H1 (cell line): ENCODE results near the gene C22orf31. TPM values are rescaled to one million over a fixed set of nuclear protein-coding genes. Genes with fewer than 3 reads are reported as not detected.

ENCODE experiments used
- CTCF ChIA-PET: fragments of 300-600 bp; sonication (Branson Sonifier 250); formaldehyde crosslinking; loops from one replicate; lab custom pipeline; 2021; ENCODE audit not compliant: partially characterized antibody; lab: Charles Lee
- POLR2A ChIA-PET: fragments of 300-600 bp; sonication (Branson Sonifier 250); formaldehyde crosslinking; loops from one replicate; lab custom pipeline; 2021; ENCODE audit warnings: inconsistent platforms; ENCODE audit not compliant: partially characterized antibody; lab: Charles Lee
- DNase-seq, 2 experiments: peaks; one replicate each; pipeline versions ENCODE4 v3.0.0 to v3.0.0-alpha.2; 2010 to 2022; ENCODE audit warnings: low spot score in 2 of 2, low read depth in 1 of 2, mixed read lengths in 1 of 2
- FAIRE-seq: peaks from 2 replicates; lab custom pipeline; 2011; peaks lifted over from hg19 to GRCh38; lab: Jason Lieb, UNC
- H2AFZ ChIP-seq: 2 replicates; pipeline ENCODE4 v1.8.1; 2012; ENCODE audit warnings: low read length, inconsistent platforms
- H2AK5ac ChIP-seq: 2 replicates; pipeline ENCODE4 v1.6.1; 2013; ENCODE audit warnings: low read depth, low read length
- H2BK120ac ChIP-seq: replicated peaks from 2 replicates; pipeline ENCODE3; 2013; ENCODE audit warnings: low read depth, low read length, inconsistent platforms
- H2BK12ac ChIP-seq: 2 replicates; pipeline ENCODE4 v1.6.1; 2013; ENCODE audit warnings: low read depth, low read length
- H2BK15ac ChIP-seq: 2 replicates; pipeline ENCODE4 v1.6.1; 2013; ENCODE audit warnings: low read length
- H2BK20ac ChIP-seq: 2 replicates; pipeline ENCODE4 v1.6.1; 2013; ENCODE audit warnings: low read length
- H2BK5ac ChIP-seq: 2 replicates; pipeline ENCODE4 v1.6.1; 2013; ENCODE audit warnings: low read depth, low read length
- H3K14ac ChIP-seq: 2 replicates; pipeline ENCODE4 v1.6.1; 2013; ENCODE audit warnings: inconsistent platforms; ENCODE audit not compliant: insufficient read length
- H3K18ac ChIP-seq: 2 replicates; pipeline ENCODE4 v1.6.1; 2013; ENCODE audit warnings: low read length; ENCODE audit errors: extremely low read depth
- H3K23ac ChIP-seq: 2 replicates; pipeline ENCODE4 v1.6.1; 2013; ENCODE audit warnings: inconsistent platforms; ENCODE audit not compliant: insufficient read length
- H3K23me2 ChIP-seq: 2 replicates; pipeline ENCODE4 v1.6.1; 2013; ENCODE audit warnings: low read depth, low read length
- H3K27ac ChIP-seq: 2 replicates; pipeline ENCODE4 v1.6.1; 2011; ENCODE audit warnings: low read depth, low read length, inconsistent platforms
- H3K27me3 ChIP-seq, 4 experiments: replicated peaks in 1 of 4; 1 replicate in 1 of 4; 2 replicates in 3 of 4; pipeline versions ENCODE4 v1.6.1 to v1.8.1; 2011 to 2013; ENCODE audit warnings: low read length in 3 of 4, mild to moderate bottlenecking in 3 of 4, inconsistent platforms in 2 of 4, mixed read lengths in 2 of 4, moderate library complexity in 1 of 4; ENCODE audit not compliant: control insufficient read depth in 3 of 4, insufficient read depth in 3 of 4; ENCODE audit errors: extremely low read depth in 1 of 4
- H3K36me3 ChIP-seq, 4 experiments: 2 replicates each; pipeline versions ENCODE4 v1.6.1 to v1.8.1; 2011 to 2013; ENCODE audit warnings: mild to moderate bottlenecking in 4 of 4, low read length in 3 of 4, moderate library complexity in 2 of 4, control low read depth in 1 of 4, inconsistent platforms in 1 of 4; ENCODE audit not compliant: insufficient read depth in 4 of 4, control insufficient read depth in 2 of 4
- H3K4ac ChIP-seq: replicated peaks from 2 replicates; pipeline ENCODE3; 2013; ENCODE audit warnings: low read length, low read depth, mixed read lengths, inconsistent platforms; ENCODE audit not compliant: insufficient read length
- H3K4me1 ChIP-seq, 4 experiments: replicated peaks in 1 of 4; 1 replicate in 1 of 4; 2 replicates in 3 of 4; pipeline versions ENCODE4 v1.6.1 to v1.8.1; 2011 to 2013; ENCODE audit warnings: low read length in 3 of 4, inconsistent platforms in 2 of 4, mixed read lengths in 1 of 4; ENCODE audit not compliant: insufficient read depth in 4 of 4, control insufficient read depth in 3 of 4
- H3K4me2 ChIP-seq, 2 experiments: 2 replicates each; pipeline versions ENCODE4 v1.6.1 to v1.8.1; 2011 to 2013; ENCODE audit warnings: low read depth in 2 of 2, low read length in 2 of 2, control low read depth in 1 of 2, inconsistent platforms in 1 of 2, mild to moderate bottlenecking in 1 of 2; ENCODE audit not compliant: insufficient read depth in 1 of 2
- H3K4me3 ChIP-seq, 4 experiments: fragments of 200-600, 300-600 bp in 1 of 4; sonication (generic), shearing (Covaris generic), sonication (Bioruptor Twin) in 1 of 4; 2 replicates each; pipeline versions ENCODE4 v1.5.1 to v1.8.1; 2011 to 2016; ENCODE audit warnings: low read length in 4 of 4, low read depth in 3 of 4, control low read depth in 2 of 4, inconsistent platforms in 2 of 4, mild to moderate bottlenecking in 2 of 4, mixed read lengths in 1 of 4, moderate library complexity in 1 of 4; ENCODE audit not compliant: insufficient read depth in 2 of 4; ENCODE audit errors: extremely low read depth in 1 of 4
- H3K56ac ChIP-seq: replicated peaks from 2 replicates; pipeline ENCODE3; 2013; ENCODE audit warnings: low read depth, mild to moderate bottlenecking, mixed read lengths, low read length, inconsistent platforms; ENCODE audit not compliant: insufficient read length
- H3K79me1 ChIP-seq: 2 replicates; pipeline ENCODE4 v1.6.1; 2013; ENCODE audit warnings: low read depth, low read length, control low read depth
- H3K79me2 ChIP-seq, 2 experiments: 2 replicates each; pipeline versions ENCODE4 v1.6.1 to v1.8.1; 2012 to 2013; ENCODE audit warnings: low read length in 2 of 2, mild to moderate bottlenecking in 2 of 2, inconsistent platforms in 1 of 2; ENCODE audit not compliant: insufficient read depth in 2 of 2, control insufficient read depth in 1 of 2
- H3K9ac ChIP-seq, 4 experiments: replicated peaks in 1 of 4; 1 replicate in 1 of 4; 2 replicates in 3 of 4; pipeline versions ENCODE4 v1.6.1 to v1.8.1; 2011 to 2013; ENCODE audit warnings: low read depth in 3 of 4, low read length in 3 of 4, control low read depth in 2 of 4, mild to moderate bottlenecking in 2 of 4, moderate library complexity in 2 of 4, inconsistent platforms in 1 of 4; ENCODE audit errors: extremely low read depth in 1 of 4
- H3K9me3 ChIP-seq, 2 experiments: 2 replicates each; pipeline versions ENCODE4 v1.6.1 to v1.8.1; 2012 to 2013; ENCODE audit warnings: mild to moderate bottlenecking in 2 of 2, moderate library complexity in 2 of 2, control low read depth in 1 of 2, inconsistent platforms in 1 of 2, low read depth in 1 of 2, low read length in 1 of 2, mixed read lengths in 1 of 2; ENCODE audit not compliant: insufficient read depth in 2 of 2
- H4K20me1 ChIP-seq, 2 experiments: replicated peaks in 1 of 2; 2 replicates each; pipeline versions ENCODE3 to v1.8.1; 2011 to 2013; ENCODE audit warnings: inconsistent platforms in 2 of 2, low read length in 2 of 2, mild to moderate bottlenecking in 1 of 2; ENCODE audit not compliant: insufficient read depth in 2 of 2, control insufficient read depth in 1 of 2
- H4K5ac ChIP-seq: 2 replicates; pipeline ENCODE4 v1.6.1; 2013; ENCODE audit warnings: low read length, low read depth, mixed read lengths, inconsistent platforms; ENCODE audit not compliant: insufficient read length
- H4K8ac ChIP-seq: 2 replicates; pipeline ENCODE4 v1.8.0; 2013; ENCODE audit warnings: mild to moderate bottlenecking, moderate library complexity, low read length, inconsistent platforms; ENCODE audit not compliant: insufficient read depth; ENCODE audit errors: extremely low read depth
- H4K91ac ChIP-seq: replicated peaks from 2 replicates; pipeline ENCODE3; 2013; ENCODE audit warnings: low read length, mixed read lengths, inconsistent platforms; ENCODE audit not compliant: insufficient read length
- CEBPB ChIP-seq: IDR thresholded peaks from 2 replicates; pipeline ENCODE4 v1.6.1; 2012; ENCODE audit warnings: low read depth, low read length
- CHD2 ChIP-seq: IDR thresholded peaks from 2 replicates; pipeline ENCODE4 v1.6.1; 2012; ENCODE audit warnings: low read length, improper control_type of control experiment
- PHF8 ChIP-seq: fragments of 200-600 bp; sonication (generic); conservative IDR thresholded peaks from 2 replicates; pipeline ENCODE4 v1.7.1; 2012; ENCODE audit warnings: low read depth, mild to moderate bottlenecking, inconsistent platforms, low read length, moderate library complexity
- POU5F1 ChIP-seq: IDR thresholded peaks from 2 replicates; pipeline ENCODE4 v1.6.1; 2011; ENCODE audit warnings: low read depth, mild to moderate bottlenecking, low read length, moderate library complexity
- RAD21 ChIP-seq, 2 experiments: IDR thresholded peaks in 1 of 2; conservative IDR thresholded peaks in 1 of 2; 2 replicates each; pipeline ENCODE4 v1.6.1; 2011; ENCODE audit warnings: low read depth in 2 of 2, low read length in 2 of 2, improper control_type of control experiment in 1 of 2, inconsistent platforms in 1 of 2, mild to moderate bottlenecking in 1 of 2, moderate library complexity in 1 of 2
- RBBP5 ChIP-seq: IDR thresholded peaks from 2 replicates; pipeline ENCODE4 v1.7.1; 2012; ENCODE audit warnings: low read depth, mild to moderate bottlenecking, inconsistent platforms, low read length, moderate library complexity, borderline replicate concordance
- SIRT6 ChIP-seq: IDR thresholded peaks from one replicate; pipeline ENCODE4 v1.7.1; 2012; ENCODE audit warnings: low read length, inconsistent platforms
- TAF7 ChIP-seq: optimal IDR thresholded peaks from 2 replicates; pipeline ENCODE3; 2011; ENCODE audit warnings: low read depth, mild to moderate bottlenecking, inconsistent platforms, low read length, moderate library complexity, borderline replicate concordance
- TEAD4 ChIP-seq: IDR thresholded peaks from 2 replicates; pipeline ENCODE4 v1.6.1; 2012; ENCODE audit warnings: low read depth, low read length, inconsistent platforms, mixed read lengths
- WGBS, 2 experiments: shearing (Covaris generic) in 1 of 2; methylation state at CpG; one replicate each; pipeline versions ENCODE4 v1.1.6 to v1.1.7; 2013 to 2015; ENCODE audit warnings: low lambda C conversion rate in 2 of 2, mixed read lengths in 2 of 2, inconsistent platforms in 1 of 2, low coverage in 1 of 2, missing lambda C conversion rate in 1 of 2; ENCODE audit not compliant: insufficient replicate concordance in 2 of 2, insufficient coverage in 1 of 2, insufficient read length in 1 of 2; ENCODE audit errors: extremely low coverage in 1 of 2, missing lambda C conversion rate in 1 of 2; 5-methylcytosine and 5-hydroxymethylcytosine counted together
- polyA plus RNA-seq, 7 experiments: library from polyadenylated mRNA; depleted of rRNA in 3 of 7; stranded (reverse) in 5 of 7; unstranded in 2 of 7; fragments of >200 nt in 5 of 7; fragments of 200-250 nt in 2 of 7; gene quantifications; 1 replicate in 5 of 7; 2 replicates in 1 of 7; 4 replicates in 1 of 7; pipeline versions ENCODE4 v1.2.1 to v1.2.3, GENCODE V29; 2011 to 2013; ENCODE audit warnings: missing spikeins in 2 of 7, mixed read lengths in 2 of 7
- total RNA-seq: library from RNA; stranded (reverse); fragmentation: NEBNext Ultra II Directional; extraction: Animal tissue kit (Norgen Biotek cat#: 25700); gene quantifications from 2 replicates; pipeline ENCODE4 v1.2.1, GENCODE V29; 2021

Gene C22orf31
- total and polyA plus RNA-seq, 2 of the 8 experiments (the other 6 are each of a cell fraction or from before 2014, with no cell fraction given), result not detected

GRCh38 chr22:29098296-29098695, 36.7 kb upstream of the C22orf31 start:
- 89% methylated on average over 2 of the region's 2 CpGs; no CpG with 5 or more reads in 1 of the 2 experiments for WGBS, 2 experiments
- FAIRE-seq, result no peak
- Histone ChIP-seq H3K23me2 (no peaks in the 10 kb centered on the region), H2BK12ac (no peak overlapping the region), H3K36me3 (no peaks in the 10 kb centered on the region), H2BK5ac (no peak overlapping the region), H3K27me3 (no peaks in the 10 kb centered on the region), H4K8ac (no peak overlapping the region), H3K4me2 (no peak overlapping the region), H3K79me1 (no peaks in the 10 kb centered on the region), H3K4ac (no peak overlapping the region), H2BK20ac (no peak overlapping the region), H3K18ac (no peak overlapping the region), H3K9ac (no peak overlapping the region), H2AK5ac (no peak overlapping the region), H4K20me1 (no peaks in the 10 kb centered on the region), H2AFZ (no peak overlapping the region), H2BK15ac (no peak overlapping the region), H3K4me3 (no peak overlapping the region), H3K27ac (no peak overlapping the region)
- no peak for DNase-seq
- ChIA-PET CTCF (interaction anchor here (0.6 to 1.5 kb wide), 2 partner anchors 9 to 24 kb away, joined by 3 to 5 read pairs; no protein-coding TSS in a partner anchor), POLR2A (no interaction called here)
- TF ChIP-seq SIRT6 (no peak), RBBP5 (no peak), CEBPB (no peak), TEAD4 (no peak), TAF7 (no peak), PHF8 (no peak), POU5F1 (no peak), RAD21 (IDR thresholded peaks at IDR 0.05 in 1 of 2, conservative IDR thresholded peaks at IDR 0.05 in 1 of 2; ENCODE audit: low read depth in 2 of 2, low read length in 2 of 2) (no peak), CHD2 (no peak)
- TF ChIP-seq, all 59 proteins: peak for 0
- Histone ChIP-seq H3K4me1 (peaks cover 0 to 10% (median 6%) of the 10 kb centered on the region in 4 experiments; a peak in 4 of 7 replicates), H3K23ac (no peak overlapping the region), H4K91ac (no peak overlapping the region), H2BK120ac (no peak overlapping the region), H4K5ac (no peak overlapping the region), H3K14ac (no peak overlapping the region), H3K56ac (no peak overlapping the region), H3K9me3 (no peaks in the 10 kb centered on the region), H3K79me2 (no peaks in the 10 kb centered on the region)
